HepG2 (cell line): ENCODE data around the gene NELL2. TPM values are rescaled to one million over a fixed set of nuclear protein-coding genes. Genes with fewer than 3 reads are reported as not detected.

Experiments
- ATAC-seq: fragments of 200-7000 bp; cut with Tn5 transposase; 3 replicates; pipeline ENCODE4 v1.9.1; 2020; ENCODE audit warnings: mild to moderate bottlenecking, moderate library complexity
- BruUV-seq: library from RNA; stranded (reverse); fragments of 400-500 nt; replicated peaks from 2 replicates; lab custom pipeline; 2021; lab: Mats Ljungman, UMichigan
- CTCF ChIA-PET: fragments of 300-600 bp; formaldehyde crosslinking; extraction: SDS; loops from one replicate; lab custom pipeline; 2021; ENCODE audit warnings: low total read pairs, inconsistent platforms, low intra/inter-chr PET ratio; lab: Yijun Ruan, JAX
- POLR2A ChIA-PET: fragments of 350-600 bp; sonication (Branson Sonifier 250); formaldehyde crosslinking; loops from one replicate; lab custom pipeline; 2020; ENCODE audit warnings: antibody characterized with exemption, inconsistent platforms; lab: Yijun Ruan, JAX
- DNase-seq: peaks from one replicate; pipeline ENCODE4 v3.0.0-alpha.2; 2015; ENCODE audit warnings: low spot score
- FAIRE-seq: peaks from 3 replicates; lab custom pipeline; 2011; peaks lifted over from hg19 to GRCh38; lab: Jason Lieb, UNC
- H2AFZ ChIP-seq: one replicate; pipeline ENCODE4 v1.6.1; 2011; ENCODE audit warnings: low read length, inconsistent platforms
- H3K27ac ChIP-seq: fragments of 300-600 bp; 3 replicates; pipeline ENCODE4 v1.8.0; 2011; ENCODE audit warnings: mixed run types, mild to moderate bottlenecking, mixed read lengths, low read length, inconsistent platforms; ENCODE audit not compliant: insufficient read depth; ENCODE audit errors: extremely low read length
- H3K27me3 ChIP-seq, 2 experiments: fragments of 200-600 bp in 1 of 2; 2 replicates in 1 of 2; 3 replicates in 1 of 2; pipeline versions ENCODE4 v1.6.0 to v1.8.0; 2011; ENCODE audit warnings: low read length in 2 of 2, mild to moderate bottlenecking in 2 of 2, moderate library complexity in 2 of 2, inconsistent platforms in 1 of 2; ENCODE audit not compliant: insufficient read depth in 2 of 2, control insufficient read depth in 1 of 2
- H3K36me3 ChIP-seq, 2 experiments: fragments of 200-600 bp in 1 of 2; replicated peaks in 1 of 2; 2 replicates in 1 of 2; 3 replicates in 1 of 2; pipeline versions ENCODE4 v1.5.1 to v1.8.0; 2011; ENCODE audit warnings: low read length in 2 of 2, inconsistent platforms in 1 of 2; ENCODE audit not compliant: insufficient read depth in 2 of 2, control insufficient read depth in 1 of 2
- H3K4me1 ChIP-seq: 2 replicates; pipeline ENCODE4 v1.5.1; 2012; ENCODE audit warnings: low read length, inconsistent platforms; ENCODE audit not compliant: insufficient read depth
- H3K4me2 ChIP-seq: 2 replicates; pipeline ENCODE4 v1.6.0; 2011; ENCODE audit warnings: low read depth, low read length, inconsistent platforms
- H3K4me3 ChIP-seq, 3 experiments: fragments of 200-600 bp in 1 of 3; sonication (generic), shearing (Covaris generic) in 1 of 3; replicated peaks in 1 of 3; 2 replicates each; pipeline ENCODE4 v1.5.1; 2011 to 2016; ENCODE audit warnings: low read length in 3 of 3, inconsistent platforms in 2 of 3, low read depth in 2 of 3, mild to moderate bottlenecking in 2 of 3, control low read depth in 1 of 3, mixed read lengths in 1 of 3; ENCODE audit not compliant: insufficient read depth in 1 of 3
- H3K79me2 ChIP-seq: one replicate; pipeline ENCODE4 v1.6.1; 2011; ENCODE audit warnings: low read length, inconsistent platforms; ENCODE audit not compliant: insufficient read depth
- H3K9ac ChIP-seq: 2 replicates; pipeline ENCODE4 v1.6.0; 2011; ENCODE audit warnings: mild to moderate bottlenecking, low read depth, low read length, inconsistent platforms; ENCODE audit not compliant: insufficient read depth
- H3K9me3 ChIP-seq: 2 replicates; pipeline ENCODE4 v1.5.1; 2012; ENCODE audit warnings: mild to moderate bottlenecking, low read length
- H4K20me1 ChIP-seq: 2 replicates; pipeline ENCODE4 v1.6.0; 2011; ENCODE audit warnings: inconsistent platforms, mild to moderate bottlenecking, low read length, moderate library complexity; ENCODE audit not compliant: insufficient read depth
- CSRNP2 ChIP-seq: sonication (generic); formaldehyde crosslinking; conservative IDR thresholded peaks from 2 replicates; pipeline ENCODE4 v1.8.0; 2022; ENCODE audit warnings: low read depth, missing genetic modification reagents
- HOXD1 ChIP-seq: sonication (generic); formaldehyde crosslinking; IDR thresholded peaks from 2 replicates; pipeline ENCODE4 v1.5.0; 2020; ENCODE audit warnings: missing genetic modification reagents
- MAFG ChIP-seq: sonication (generic); formaldehyde crosslinking; IDR thresholded peaks from 2 replicates; pipeline ENCODE4 v1.5.1; 2020; ENCODE audit warnings: mild to moderate bottlenecking, missing genetic modification reagents
- PCBP1 ChIP-seq: fragments of 200-400 bp; formaldehyde crosslinking; IDR thresholded peaks from 2 replicates; pipeline ENCODE4 v1.6.1; 2017; ENCODE audit warnings: mild to moderate bottlenecking, low read depth, low read length, borderline replicate concordance
- RFXANK ChIP-seq: IDR thresholded peaks from 2 replicates; pipeline ENCODE4 v1.6.1; 2016
- ZBTB34 ChIP-seq: sonication (generic); formaldehyde crosslinking; IDR thresholded peaks from 2 replicates; pipeline ENCODE4 v1.8.0; 2022; ENCODE audit warnings: mild to moderate bottlenecking, missing genetic modification reagents
- WGBS: methylation state at CpG from one replicate; pipeline ENCODE4 v1.1.6; 2017; ENCODE audit warnings: low lambda C conversion rate; 5-methylcytosine and 5-hydroxymethylcytosine counted together
- in situ Hi-C: cut with HindIII; loops from 2 replicates; pipeline ENCODE4 v1.10.0; 2017; ENCODE audit warnings: low pct_unique_long_range_greater_than_20kb; ENCODE audit not compliant: extremely low pct_ligation_motif_present
- intact Hi-C: fragments of 100-400 bp; cut with micrococcal nuclease; formaldehyde crosslinking; loops from one replicate; pipeline ENCODE4 v1.10.0; 2022; ENCODE audit not compliant: unreplicated experiment
- polyA plus RNA-seq, 8 experiments: library from polyadenylated mRNA; depleted of rRNA in 3 of 8; stranded (reverse) in 7 of 8; unstranded in 1 of 8; fragments of >200 nt; fragmentation: Illumina TruSeq in 4 of 8; extraction: Trizol in 4 of 8; gene quantifications; 2 replicates each; pipeline versions ENCODE4 v1.2.1 to v1.2.3, GENCODE V29; 2011 to 2016; ENCODE audit warnings: low read depth in 4 of 8, missing spikeins in 1 of 8, mixed read lengths in 1 of 8; ENCODE audit not compliant: insufficient read depth in 1 of 8
- total RNA-seq, 5 experiments: library from RNA; depleted of rRNA; stranded (reverse); fragments of >200 nt; fragmentation: Illumina TruSeq; extraction: Trizol; gene quantifications; 2 replicates each; pipeline ENCODE4 v1.2.3, GENCODE V29; 2016; ENCODE audit warnings: low read depth in 1 of 5
- TF ChIP-seq, protein P1 (sequence below): sonication (generic); formaldehyde crosslinking; IDR thresholded peaks from 2 replicates; pipeline ENCODE4 v1.4.0; 2020; ENCODE audit warnings: missing genetic modification reagents
- TF ChIP-seq, protein P2 (sequence below): sonication (generic); formaldehyde crosslinking; IDR thresholded peaks from 2 replicates; pipeline ENCODE4 v1.8.1; 2023; ENCODE audit warnings: missing genetic modification reagents, mild to moderate bottlenecking, borderline replicate concordance
- TF ChIP-seq, protein P3 (sequence below): sonication (generic); formaldehyde crosslinking; IDR thresholded peaks from 2 replicates; pipeline ENCODE4 v1.5.1; 2020; ENCODE audit warnings: mild to moderate bottlenecking, missing genetic modification reagents, moderate library complexity

Gene NELL2
- total and polyA plus RNA-seq, 2 of the 13 experiments (the other 11 are each of a cell fraction or from before 2014, with no cell fraction given) = 0.11 TPM; not detected in 1

- Histone ChIP-seq H3K27ac (no peak overlapping the region), H2AFZ (no peak overlapping the region), H3K9me3 (no peaks in the 10 kb centered on the region), H3K36me3 (no peaks in the 10 kb centered on the region), H3K4me3 (no peak overlapping the region), H3K4me2 (no peak overlapping the region), H3K4me1 (no peaks in the 10 kb centered on the region), H3K9ac (no peak overlapping the region), H3K27me3 (no peaks in the 10 kb centered on the region), H3K79me2 (no peaks in the 10 kb centered on the region), H4K20me1 (no peaks in the 10 kb centered on the region)
- POLR2A ChIA-PET = no interaction called here
- in situ Hi-C loops (no loop called here), intact Hi-C loops (no loop called here)
- no TSS peak for BruUV-seq
- no peak for DNase-seq
- CTCF ChIA-PET = no interaction called here
- 0% methylated on average over 3 of the region's 3 CpGs for WGBS
- no peak for ATAC-seq
- TF ChIP-seq CSRNP2 (CRISPR knock-in tag) = no peak
- FAIRE-seq = no peak
These were observed 13.0 kb upstream of the NELL2 start for GRCh38 chr12:44889162-44889561.

GRCh38 chr12:44885902-44886301, 9.8 kb upstream of the NELL2 start:
- no peaks in the 10 kb centered on the region for H3K27me3 ChIP-seq
- in situ Hi-C loops (no loop called here), intact Hi-C loops (no loop called here)
- H3K79me2 ChIP-seq = no peaks in the 10 kb centered on the region
- FAIRE-seq = no peak
- H4K20me1 ChIP-seq = no peaks in the 10 kb centered on the region
- H3K27ac ChIP-seq = no peak overlapping the region
- no peak overlapping the region for H3K9ac ChIP-seq
- H3K4me2 ChIP-seq = no peak overlapping the region
- DNase-seq = no peak
- ChIA-PET CTCF (no interaction called here), POLR2A (no interaction called here)
- H3K4me3 ChIP-seq = no peak overlapping the region
- H3K4me1 ChIP-seq = no peaks in the 10 kb centered on the region
- H3K9me3 ChIP-seq = peaks cover 4% of the 10 kb centered on the region; the same call in 1 of the 2 replicates
- no TSS peak for BruUV-seq
- ATAC-seq = no peak
- no peak overlapping the region for H2AFZ ChIP-seq
- H3K36me3 ChIP-seq = no peaks in the 10 kb centered on the region
- TF ChIP-seq MAFG = no peak
- TF ChIP-seq, protein P1, sequence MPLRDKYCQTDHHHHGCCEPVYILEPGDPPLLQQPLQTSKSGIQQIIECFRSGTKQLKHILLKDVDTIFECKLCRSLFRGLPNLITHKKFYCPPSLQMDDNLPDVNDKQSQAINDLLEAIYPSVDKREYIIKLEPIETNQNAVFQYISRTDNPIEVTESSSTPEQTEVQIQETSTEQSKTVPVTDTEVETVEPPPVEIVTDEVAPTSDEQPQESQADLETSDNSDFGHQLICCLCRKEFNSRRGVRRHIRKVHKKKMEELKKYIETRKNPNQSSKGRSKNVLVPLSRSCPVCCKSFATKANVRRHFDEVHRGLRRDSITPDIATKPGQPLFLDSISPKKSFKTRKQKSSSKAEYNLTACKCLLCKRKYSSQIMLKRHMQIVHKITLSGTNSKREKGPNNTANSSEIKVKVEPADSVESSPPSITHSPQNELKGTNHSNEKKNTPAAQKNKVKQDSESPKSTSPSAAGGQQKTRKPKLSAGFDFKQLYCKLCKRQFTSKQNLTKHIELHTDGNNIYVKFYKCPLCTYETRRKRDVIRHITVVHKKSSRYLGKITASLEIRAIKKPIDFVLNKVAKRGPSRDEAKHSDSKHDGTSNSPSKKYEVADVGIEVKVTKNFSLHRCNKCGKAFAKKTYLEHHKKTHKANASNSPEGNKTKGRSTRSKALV (CRISPR knock-in tag) = no peak
- TF ChIP-seq, protein P2, sequence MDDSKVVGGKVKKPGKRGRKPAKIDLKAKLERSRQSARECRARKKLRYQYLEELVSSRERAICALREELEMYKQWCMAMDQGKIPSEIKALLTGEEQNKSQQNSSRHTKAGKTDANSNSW (CRISPR knock-in tag) = no peak
- TF ChIP-seq, protein P3, sequence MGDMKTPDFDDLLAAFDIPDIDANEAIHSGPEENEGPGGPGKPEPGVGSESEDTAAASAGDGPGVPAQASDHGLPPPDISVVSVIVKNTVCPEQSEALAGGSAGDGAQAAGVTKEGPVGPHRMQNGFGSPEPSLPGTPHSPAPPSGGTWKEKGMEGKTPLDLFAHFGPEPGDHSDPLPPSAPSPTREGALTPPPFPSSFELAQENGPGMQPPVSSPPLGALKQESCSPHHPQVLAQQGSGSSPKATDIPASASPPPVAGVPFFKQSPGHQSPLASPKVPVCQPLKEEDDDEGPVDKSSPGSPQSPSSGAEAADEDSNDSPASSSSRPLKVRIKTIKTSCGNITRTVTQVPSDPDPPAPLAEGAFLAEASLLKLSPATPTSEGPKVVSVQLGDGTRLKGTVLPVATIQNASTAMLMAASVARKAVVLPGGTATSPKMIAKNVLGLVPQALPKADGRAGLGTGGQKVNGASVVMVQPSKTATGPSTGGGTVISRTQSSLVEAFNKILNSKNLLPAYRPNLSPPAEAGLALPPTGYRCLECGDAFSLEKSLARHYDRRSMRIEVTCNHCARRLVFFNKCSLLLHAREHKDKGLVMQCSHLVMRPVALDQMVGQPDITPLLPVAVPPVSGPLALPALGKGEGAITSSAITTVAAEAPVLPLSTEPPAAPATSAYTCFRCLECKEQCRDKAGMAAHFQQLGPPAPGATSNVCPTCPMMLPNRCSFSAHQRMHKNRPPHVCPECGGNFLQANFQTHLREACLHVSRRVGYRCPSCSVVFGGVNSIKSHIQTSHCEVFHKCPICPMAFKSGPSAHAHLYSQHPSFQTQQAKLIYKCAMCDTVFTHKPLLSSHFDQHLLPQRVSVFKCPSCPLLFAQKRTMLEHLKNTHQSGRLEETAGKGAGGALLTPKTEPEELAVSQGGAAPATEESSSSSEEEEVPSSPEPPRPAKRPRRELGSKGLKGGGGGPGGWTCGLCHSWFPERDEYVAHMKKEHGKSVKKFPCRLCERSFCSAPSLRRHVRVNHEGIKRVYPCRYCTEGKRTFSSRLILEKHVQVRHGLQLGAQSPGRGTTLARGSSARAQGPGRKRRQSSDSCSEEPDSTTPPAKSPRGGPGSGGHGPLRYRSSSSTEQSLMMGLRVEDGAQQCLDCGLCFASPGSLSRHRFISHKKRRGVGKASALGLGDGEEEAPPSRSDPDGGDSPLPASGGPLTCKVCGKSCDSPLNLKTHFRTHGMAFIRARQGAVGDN (CRISPR knock-in tag) = no peak
- TF ChIP-seq PCBP1 = no peak
- TF ChIP-seq RFXANK (CRISPR knock-in tag) = no peak
- TF ChIP-seq HOXD1 = no peak
- no peak for TF ChIP-seq ZBTB34 (CRISPR knock-in tag)
